ENCODE data around the gene FUZ.
A peak's percentile ranks its signal among the peaks of the same experiment; 100 is the strongest.

The FUZ gene

DNA sequence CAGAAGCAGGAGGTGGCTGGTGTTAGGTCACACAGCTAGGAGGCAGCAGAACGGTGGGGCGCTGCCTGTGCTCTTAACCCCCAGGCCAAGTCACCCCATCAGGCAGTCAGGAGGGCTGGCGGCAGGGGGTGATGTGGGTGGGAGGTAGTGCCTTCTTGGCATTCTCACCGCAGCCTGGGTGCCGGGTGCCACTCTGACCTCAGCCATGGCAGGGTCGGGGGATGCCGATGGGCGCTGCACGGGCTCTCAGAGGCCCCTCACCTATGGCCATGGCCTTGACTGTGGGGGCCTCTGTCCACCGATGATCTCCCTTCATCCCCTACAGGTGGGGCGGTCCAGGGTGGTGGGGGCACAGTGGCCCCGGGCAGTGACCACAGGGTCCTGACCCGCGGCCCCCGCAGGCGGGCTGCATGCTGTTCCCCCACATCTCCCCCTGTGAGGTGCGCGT is 43.5 kb upstream of the FUZ start:
- no peak for DNase-seq (ENCODE audit: low read depth in 1 of 2, low spot score in 1 of 2)
- no peak for TF ChIP-seq JUND (IDR thresholded peaks at IDR 0.05; ENCODE audit: low read depth)
- in situ Hi-C loops (cut with HindIII; ENCODE audit: low pct_unique_long_range_greater_than_20kb, low sequenced_read_pairs), result no loop called here

DNA sequence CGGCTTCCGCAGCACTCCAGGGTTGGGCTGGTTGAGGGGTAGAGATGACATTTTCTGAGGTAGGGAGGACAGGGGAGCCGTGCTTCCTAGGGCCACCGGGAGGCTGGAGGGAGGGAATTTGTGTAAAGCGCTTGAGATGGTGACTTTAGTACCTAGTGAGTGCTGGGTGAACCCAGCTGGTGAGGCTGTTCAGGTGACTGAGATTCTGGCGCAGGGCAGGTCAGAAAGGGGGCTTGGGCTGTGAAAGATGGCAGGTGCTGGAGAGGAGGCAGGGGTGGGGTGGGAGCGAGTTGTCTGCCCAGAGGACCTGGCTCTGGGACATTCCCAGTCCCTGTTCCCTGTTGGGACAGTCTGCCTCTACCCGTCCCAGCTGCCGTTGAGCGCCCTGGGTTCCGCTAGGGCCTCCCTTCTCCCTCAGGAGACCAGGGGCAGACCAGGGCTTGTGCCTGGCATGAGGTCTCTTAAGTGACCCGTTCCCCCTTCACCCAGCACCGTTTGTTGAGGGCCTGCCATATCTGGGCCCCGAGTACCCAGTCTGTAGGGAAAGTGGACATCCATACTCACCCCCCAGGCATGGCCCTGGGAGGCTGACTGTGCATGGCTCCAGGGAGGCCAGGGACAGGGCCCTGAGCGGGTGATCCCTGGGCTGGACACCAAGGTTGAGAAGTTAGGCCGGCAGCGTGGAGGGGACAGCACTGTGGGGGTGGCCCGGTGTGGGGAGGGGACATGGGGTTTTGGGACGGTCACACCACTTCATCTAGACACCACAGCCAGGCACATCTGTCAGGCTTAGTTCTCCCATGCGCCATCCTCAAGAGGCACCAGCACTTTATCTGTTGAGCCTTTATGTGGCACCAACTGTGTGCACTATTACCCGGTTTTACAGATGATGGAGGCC is 42.8 kb upstream of the FUZ start:
- DNase-seq (ENCODE audit: low read depth in 1 of 2, low spot score in 1 of 2), result no peak
- no peak for TF ChIP-seq JUND (IDR thresholded peaks at IDR 0.05; ENCODE audit: low read depth)
- in situ Hi-C loops (cut with HindIII; ENCODE audit: low pct_unique_long_range_greater_than_20kb, low sequenced_read_pairs), result no loop called here

DNA sequence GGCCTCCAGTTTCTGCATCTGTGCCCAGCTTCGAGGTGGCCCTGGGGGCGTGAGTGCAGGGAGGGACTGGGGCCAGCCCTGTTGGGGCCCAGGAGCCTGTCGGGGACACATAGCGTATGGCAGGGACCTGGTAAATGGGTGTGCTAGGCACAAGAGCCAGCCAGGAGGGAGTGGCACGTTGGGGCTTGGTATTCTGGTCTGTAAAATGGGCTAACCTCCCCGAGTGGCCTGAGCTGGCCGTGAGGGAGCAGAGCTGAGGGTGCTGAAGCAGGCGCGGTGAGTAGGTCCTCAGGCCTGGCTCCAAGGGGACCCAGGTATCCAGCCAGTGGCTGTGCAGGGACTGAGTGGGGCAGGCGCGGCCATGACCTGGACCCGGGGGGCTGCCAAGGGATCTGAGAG is 42.2 kb upstream of the FUZ start:
- no peak for TF ChIP-seq JUND (IDR thresholded peaks at IDR 0.05; ENCODE audit: low read depth)
- DNase-seq (ENCODE audit: low read depth in 1 of 2, low spot score in 1 of 2), result no peak
- in situ Hi-C loops (cut with HindIII; ENCODE audit: low pct_unique_long_range_greater_than_20kb, low sequenced_read_pairs), result no loop called here

DNA sequence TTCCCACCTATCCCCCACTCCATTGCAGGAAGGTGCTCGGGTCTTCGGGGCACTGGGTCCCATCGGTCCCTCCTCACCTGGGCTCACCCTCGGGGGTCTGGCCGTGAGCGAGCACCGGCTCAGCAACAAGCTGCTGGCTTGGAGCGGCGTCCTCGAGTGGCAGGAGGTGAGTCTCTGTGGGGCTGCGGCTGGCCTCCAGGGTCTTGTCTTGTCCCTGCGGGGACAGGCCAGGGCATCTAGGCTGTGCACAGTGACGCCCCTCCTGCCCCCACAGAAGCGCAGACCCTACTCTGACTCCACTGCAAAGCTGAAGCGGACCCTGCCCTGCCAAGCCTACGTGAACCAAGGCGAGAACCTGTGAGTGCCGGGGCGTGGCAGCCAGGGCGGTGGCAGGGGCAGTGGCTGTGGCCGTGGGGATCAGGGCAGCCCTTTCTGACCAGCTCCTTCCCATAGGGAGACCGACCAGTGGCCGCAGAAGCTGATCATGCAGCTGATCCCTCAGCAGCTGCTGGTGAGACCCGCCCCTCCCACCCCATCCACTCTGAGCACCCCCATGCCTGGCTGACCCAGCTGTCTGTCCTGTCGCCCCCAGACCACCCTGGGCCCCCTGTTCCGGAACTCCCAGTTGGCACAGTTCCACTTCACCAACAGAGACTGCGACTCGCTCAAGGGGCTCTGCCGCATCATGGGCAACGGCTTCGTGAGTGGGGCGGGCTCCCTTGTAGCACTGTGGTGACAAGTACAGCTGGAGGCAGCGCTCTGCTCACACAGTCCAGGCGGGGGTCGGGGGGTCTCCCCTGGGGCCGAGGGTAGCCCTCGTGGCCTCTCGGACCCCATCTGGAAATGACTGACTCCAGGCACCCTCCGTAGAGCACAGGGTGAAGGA is 41.5 kb upstream of the FUZ start:
- in situ Hi-C loops (cut with HindIII; ENCODE audit: low pct_unique_long_range_greater_than_20kb, low sequenced_read_pairs), result no loop called here
- no peak for TF ChIP-seq JUND (IDR thresholded peaks at IDR 0.05; ENCODE audit: low read depth)
- no peak for DNase-seq (ENCODE audit: low read depth in 1 of 2, low spot score in 1 of 2)

DNA sequence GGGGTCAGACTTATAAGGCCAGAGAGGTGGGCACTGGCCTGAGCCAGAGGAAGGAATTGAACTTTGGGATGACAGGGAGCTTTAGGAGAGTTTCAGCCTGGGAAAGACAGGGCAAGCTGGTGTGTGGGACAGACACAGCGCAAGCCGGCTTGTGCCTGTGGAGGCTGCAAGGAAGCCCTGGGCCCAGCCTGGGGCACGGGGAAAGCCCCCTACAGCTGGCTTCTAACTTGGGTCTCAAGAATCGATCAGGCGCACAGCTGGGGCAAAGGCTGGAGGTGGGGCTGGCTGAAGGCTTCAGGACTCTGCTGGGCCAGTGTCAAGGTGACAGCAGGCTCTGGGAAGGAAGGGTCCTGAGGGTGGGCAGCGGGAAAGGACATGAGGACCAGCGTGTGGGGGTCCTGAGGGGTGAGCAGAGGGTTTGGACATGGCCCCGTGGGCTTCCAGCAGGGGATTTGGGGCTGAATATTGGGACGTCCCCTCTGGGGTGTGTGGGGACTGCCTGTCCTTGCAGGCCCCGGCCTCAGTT is 40.8 kb upstream of the FUZ start:
- TF ChIP-seq JUND (IDR thresholded peaks at IDR 0.05; ENCODE audit: low read depth), result no peak
- DNase-seq (ENCODE audit: low read depth in 1 of 2, low spot score in 1 of 2), result no peak
- in situ Hi-C loops (cut with HindIII; ENCODE audit: low pct_unique_long_range_greater_than_20kb, low sequenced_read_pairs), result no loop called here

DNA sequence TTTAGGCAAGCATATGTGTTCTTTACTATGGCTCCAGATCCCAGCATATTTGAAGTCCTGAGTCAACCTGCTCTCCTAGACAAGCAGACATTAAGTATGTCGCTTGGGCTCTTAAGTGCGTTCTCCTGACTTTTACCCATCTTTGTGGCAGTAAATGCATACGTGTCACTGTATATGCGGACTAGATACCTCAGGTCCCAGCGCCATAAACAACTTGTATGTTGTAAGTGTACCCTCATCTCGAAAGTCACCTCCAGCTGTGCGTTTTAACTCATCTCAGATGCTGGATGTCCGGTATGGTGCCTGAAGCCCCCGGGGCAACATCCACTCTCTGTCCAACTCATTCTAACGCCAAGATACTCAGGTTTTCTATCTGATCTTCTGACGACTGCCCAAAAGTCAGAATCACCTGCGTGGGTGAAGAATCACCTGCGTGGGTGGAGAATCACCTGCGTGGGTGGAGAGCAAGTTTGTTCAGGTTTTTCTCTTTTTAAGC is 39.6 kb upstream of the FUZ start:
- no peak for TF ChIP-seq JUND (IDR thresholded peaks at IDR 0.05; ENCODE audit: low read depth)
- no peak for DNase-seq (ENCODE audit: low read depth in 1 of 2, low spot score in 1 of 2)
- in situ Hi-C loops (cut with HindIII; ENCODE audit: low pct_unique_long_range_greater_than_20kb, low sequenced_read_pairs), result no loop called here

DNA sequence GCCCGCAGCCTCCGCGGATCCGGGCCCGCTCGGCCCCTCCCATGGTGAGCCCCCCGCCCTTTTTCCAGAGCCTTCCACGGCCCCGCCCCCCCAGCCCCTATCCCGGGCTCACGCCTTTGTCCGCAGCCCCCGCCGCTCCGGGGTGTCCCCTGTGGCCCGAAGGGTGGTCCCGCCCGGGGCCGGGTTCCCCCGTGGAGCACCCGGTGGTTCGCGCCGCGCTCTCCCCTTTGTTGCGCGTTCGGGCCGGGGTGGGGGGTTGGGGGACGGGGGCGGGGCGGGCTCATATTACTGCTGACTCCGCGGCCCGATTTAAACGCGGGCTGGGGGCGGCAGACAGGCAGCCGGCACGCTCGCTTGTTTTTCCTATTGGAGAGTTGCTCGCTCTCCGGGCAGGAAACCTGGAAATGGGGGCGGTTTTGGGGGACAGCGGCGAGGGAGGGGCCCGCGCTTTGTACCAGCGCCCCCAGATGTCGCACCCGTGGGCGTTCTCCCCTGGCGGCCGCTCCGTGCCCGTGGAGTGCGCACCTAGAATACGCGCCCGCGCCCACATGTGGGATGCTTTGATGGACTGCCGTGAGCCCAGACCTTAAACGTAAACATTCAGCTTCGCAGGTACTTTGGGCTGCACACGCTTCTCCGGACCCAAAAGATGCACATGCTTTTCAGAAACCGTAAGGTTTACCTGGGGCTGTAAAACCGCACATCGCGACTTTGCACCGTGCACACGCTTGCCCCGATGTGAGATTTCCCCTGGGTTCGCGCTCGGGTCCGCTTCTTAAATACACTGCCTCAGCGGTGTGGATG is 38.6 kb upstream of the FUZ start:
- in situ Hi-C loops (cut with HindIII; ENCODE audit: low pct_unique_long_range_greater_than_20kb, low sequenced_read_pairs), result no loop called here
- peak in 1 of 2 experiments; percentile 45 for DNase-seq (ENCODE audit: low read depth in 1 of 2, low spot score in 1 of 2)
- no peak for TF ChIP-seq JUND (IDR thresholded peaks at IDR 0.05; ENCODE audit: low read depth)

DNA sequence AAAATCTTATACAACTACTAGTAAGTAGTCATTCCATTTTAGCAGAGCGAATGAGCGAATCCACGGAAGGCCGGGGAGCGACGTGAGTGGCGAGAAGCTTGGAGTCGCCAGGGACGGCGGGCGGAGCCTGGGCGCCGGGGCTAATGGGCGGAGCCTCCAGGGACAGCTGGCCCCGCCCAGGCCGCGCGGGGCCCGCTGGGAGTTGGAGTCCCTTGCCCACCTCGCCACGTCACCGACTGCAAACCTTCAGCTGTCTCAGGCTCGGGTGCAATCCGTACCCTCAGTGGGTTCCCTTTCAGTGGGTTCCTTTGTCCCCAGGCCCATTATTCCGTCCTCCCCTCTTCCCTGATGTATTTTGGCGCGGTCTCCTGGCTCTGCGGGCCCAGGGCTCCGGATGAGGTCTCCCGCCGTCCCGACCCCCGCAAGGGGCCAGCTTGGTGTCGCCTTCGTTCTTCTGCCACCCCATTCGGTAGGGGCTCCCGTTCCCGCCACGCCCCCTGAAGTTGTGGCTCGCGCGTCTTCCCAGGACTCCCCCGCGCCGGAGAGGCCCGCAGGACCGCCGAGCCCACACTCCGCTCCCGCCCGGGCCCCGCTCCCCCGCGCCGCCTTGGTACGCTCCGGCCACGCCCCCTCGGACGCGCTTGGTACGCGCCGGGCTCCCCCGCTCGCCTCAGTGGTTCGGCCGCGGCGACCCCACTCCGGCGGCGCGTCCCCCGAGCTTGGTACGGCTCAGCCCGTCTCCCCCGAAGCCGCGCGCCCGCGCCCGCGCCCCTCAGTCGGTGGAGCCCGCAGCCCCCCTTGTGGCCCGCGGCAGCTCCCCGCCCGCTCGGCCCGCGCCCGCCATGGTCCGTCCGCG is 37.6 kb upstream of the FUZ start, which contains the start of gene PTOV1:
TSS of gene PTOV1 (plus strand) at position 673 of the 856 bp plus-strand sequence.
- no peak for TF ChIP-seq JUND (IDR thresholded peaks at IDR 0.05; ENCODE audit: low read depth)
- peak; percentile 83 to 94 for DNase-seq (ENCODE audit: low read depth in 1 of 2, low spot score in 1 of 2)
- in situ Hi-C loops (cut with HindIII; ENCODE audit: low pct_unique_long_range_greater_than_20kb, low sequenced_read_pairs), result no loop called here

DNA sequence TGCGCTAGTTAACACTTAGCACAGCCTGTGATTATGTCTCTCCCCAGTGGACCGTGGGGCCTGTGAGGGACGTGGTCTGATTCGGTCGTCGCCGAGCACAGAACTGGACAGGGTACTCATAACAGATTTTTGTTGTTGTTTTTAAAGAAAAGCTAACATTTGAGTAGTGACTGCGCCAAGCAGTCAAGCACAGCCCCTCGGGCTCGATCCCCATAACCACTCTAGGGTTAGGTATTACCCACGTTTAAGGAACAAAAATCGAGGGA is 37.1 kb upstream of the FUZ start:
- TF ChIP-seq JUND (IDR thresholded peaks at IDR 0.05; ENCODE audit: low read depth), result no peak
- DNase-seq (ENCODE audit: low read depth in 1 of 2, low spot score in 1 of 2), result no peak
- in situ Hi-C loops (cut with HindIII; ENCODE audit: low pct_unique_long_range_greater_than_20kb, low sequenced_read_pairs), result no loop called here

DNA sequence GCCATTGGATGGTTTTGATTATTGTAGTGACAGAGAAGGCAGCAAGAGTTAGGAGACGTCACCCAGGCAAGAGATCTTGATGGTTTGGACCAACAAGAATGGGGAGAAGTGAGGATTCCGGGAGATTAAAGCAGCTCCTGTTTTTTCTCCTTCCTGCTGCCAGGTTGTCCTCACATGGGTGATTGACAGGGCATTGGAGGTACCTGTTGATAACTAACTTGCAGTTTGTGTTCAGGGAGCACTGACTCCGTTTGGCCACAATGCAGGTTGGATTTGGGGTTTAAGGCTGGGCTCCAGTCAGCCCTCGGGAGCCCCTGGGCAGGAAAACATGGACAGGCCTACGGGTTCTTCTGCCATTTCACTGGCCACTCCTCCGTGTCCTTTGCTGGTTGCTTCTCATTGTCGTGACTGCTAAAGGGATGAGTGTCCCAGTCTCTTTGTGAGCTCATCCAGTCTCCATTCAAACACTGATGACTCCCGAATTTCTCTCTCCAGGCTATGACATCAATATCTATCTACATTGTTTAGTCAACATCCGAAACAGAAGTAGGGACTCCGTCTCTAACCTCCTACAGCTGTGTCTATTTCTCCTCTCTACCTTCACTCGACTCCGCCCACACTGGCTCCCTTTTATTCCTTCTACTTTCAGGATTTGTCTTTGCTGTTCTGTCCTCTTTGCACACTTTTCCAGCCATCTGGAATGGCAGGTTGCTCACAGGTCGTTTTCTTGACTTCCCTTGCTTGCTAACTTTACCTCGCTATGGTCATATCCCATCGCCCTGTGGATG is 36.5 kb upstream of the FUZ start:
- in situ Hi-C loops (cut with HindIII; ENCODE audit: low pct_unique_long_range_greater_than_20kb, low sequenced_read_pairs), result no loop called here
- no peak for DNase-seq (ENCODE audit: low read depth in 1 of 2, low spot score in 1 of 2)
- TF ChIP-seq JUND (IDR thresholded peaks at IDR 0.05; ENCODE audit: low read depth), result no peak

DNA sequence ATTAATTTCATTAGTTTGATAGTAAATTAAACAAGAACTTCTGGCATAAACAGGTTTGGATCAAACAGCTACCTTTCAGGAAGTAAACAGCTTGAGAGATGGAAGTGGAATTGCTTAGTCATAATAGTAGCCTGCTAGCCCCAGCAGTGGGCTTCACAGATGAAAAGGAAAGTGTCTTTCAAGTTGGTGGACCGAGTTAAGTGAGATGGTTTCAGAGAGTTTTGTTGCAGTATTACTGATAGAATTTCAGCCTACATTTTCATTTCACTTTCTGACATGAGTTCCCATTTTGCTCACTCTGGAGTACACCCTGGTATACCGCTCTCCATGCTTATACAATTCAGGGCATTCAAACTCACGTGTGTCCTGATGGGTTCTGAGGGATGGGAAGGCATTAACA is 35.8 kb upstream of the FUZ start:
- no peak for DNase-seq (ENCODE audit: low read depth in 1 of 2, low spot score in 1 of 2)

More for the DNA sequence above, 35.8 kb upstream of the FUZ start:
- TF ChIP-seq JUND (IDR thresholded peaks at IDR 0.05; ENCODE audit: low read depth), result no peak
- in situ Hi-C loops (cut with HindIII; ENCODE audit: low pct_unique_long_range_greater_than_20kb, low sequenced_read_pairs), result no loop called here

Data from T47D (cell line).